Activated gamma-delta T cell treated with Interleukin-2 at 50 U/mL for 16 hours (primary cell): ENCODE data around the gene LOC101059915.
"Not testable (repeated sequence)": the region's sequence is repeated elsewhere in the genome, so short reads cannot be mapped to it uniquely, and the experiment has no call there.

Experiments
- DNase-seq: peaks from one replicate; pipeline ENCODE4 v3.0.0-alpha.2; 2020

The LOC101059915 gene

DNA sequence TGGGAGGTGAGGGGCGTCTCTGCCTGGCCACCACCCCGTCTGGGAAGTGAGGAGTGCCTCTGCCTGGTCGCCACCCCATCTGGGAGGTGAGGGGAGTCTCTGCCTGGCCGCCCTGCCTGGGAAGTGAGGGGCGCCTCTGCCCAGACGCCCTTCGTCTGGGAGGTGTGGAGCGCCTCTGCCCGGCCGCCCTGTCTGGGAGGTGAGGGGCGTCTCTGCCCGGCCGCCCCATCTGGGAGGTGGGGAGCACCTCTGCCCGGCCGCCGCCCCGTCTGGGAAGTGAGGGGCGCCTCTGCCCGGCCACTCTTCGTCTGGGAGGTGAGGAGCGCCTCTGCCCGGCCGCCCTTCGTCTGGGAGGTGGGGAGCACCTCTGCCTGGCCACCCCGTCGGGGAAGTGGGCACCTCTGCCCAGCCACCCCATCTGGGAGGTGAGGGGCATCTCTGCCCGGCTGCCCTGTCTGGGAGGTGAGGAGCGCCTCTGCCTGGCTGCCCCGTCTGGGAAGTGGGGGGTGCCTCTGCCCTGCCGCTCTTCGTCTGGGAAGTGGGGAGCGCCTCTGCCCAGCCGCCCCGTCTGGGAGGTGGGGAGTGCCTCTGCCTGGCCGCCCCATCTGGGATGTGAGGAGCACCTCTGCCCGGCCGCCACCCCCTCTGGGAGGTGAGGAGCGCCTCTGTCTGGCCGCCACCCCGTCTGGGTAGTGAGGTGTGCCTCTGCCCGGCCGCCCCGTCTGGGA lies 8.9 kb downstream of the LOC101059915 start:
- DNase-seq: peak; percentile 2

DNA sequence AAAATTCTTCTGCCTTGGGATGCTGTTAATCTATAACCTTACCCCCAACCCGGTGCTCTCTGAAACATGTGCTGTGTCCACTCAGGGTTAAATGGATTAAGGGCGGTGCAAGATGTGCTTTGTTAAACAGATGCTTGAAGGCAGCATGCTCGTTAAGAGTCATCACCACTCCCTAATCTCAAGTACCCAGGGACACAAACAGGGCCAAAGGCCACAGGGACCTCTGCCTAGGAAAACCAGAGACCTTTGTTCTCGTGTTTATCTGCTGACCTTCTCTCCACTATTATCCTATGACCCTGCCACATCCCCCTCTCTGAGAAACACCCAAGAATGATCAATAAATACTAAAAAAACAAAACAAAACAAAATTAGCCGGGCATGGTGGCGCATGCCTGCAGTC lies 9.8 kb downstream of the LOC101059915 start:
- DNase-seq: not testable (repeated sequence)

DNA sequence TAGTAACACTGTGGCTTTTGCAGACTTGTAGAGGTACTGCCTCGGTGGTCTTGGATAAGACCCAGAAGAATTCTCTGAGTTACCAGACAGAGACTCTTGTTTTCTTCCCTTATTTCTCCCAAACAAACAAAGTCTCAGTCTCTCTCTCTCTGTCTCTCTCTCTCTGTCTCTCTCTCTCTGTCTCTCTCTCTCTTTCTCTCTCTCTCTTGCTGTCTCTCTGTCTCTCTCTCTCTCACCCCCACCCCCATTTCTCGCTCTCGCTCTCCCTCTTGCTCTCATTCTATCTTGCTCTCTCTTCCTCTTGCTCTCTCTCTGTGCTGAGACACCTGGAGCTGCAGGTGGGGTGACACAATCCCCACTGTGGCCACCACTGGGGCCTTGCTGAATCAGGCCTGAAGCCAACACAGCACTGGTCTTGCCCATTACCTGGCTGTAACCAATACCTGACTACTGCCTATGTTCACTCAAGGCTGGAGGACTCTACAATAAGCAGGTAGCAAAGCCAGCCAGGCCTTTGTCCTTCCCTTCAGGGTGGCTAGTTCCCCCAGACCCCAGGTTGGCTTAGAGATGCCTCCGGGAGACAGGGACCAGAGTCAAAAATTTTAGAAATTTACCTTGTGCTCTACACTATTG lies 12.3 kb downstream of the LOC101059915 start:
- DNase-seq: no peak

DNA sequence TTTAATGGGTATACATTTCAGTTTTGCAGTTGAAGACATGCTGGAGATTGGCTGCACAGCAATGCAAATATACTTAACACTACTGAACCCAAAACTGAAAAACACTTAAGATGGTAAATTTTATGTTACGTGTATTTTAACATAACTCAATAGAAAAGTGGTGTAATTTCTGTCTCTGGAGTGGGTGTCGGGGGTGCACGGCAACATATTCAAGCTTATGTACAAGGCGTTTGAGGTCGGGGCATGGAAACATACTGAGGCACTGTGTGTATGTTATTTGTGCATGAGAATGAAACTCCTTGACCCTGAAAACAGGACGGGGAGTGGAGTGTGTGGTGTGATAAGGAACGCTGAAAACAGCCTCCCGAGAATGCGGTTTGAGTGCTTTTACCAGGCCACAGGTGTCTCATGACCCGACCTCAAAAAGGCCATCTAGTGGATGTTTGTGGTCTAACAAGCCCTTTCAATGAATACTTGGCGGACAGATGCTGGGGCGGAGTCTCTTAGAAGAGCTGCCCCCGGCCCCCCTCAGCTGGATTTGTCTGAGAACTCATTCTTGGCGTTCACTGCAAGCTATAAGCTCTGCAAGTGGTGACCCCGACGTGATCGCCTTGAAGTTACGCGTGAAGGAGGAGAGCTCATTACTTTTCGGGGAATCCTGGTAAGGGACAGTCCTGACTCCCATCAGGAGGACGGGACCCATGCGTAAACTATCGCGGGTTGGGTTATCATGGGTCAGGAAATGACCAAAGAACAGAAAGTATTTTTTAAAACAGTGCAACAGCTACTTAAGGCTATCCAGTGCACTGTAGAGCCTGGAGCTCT lies 29.5 kb downstream of the LOC101059915 start:
- DNase-seq: not testable (repeated sequence)

DNA sequence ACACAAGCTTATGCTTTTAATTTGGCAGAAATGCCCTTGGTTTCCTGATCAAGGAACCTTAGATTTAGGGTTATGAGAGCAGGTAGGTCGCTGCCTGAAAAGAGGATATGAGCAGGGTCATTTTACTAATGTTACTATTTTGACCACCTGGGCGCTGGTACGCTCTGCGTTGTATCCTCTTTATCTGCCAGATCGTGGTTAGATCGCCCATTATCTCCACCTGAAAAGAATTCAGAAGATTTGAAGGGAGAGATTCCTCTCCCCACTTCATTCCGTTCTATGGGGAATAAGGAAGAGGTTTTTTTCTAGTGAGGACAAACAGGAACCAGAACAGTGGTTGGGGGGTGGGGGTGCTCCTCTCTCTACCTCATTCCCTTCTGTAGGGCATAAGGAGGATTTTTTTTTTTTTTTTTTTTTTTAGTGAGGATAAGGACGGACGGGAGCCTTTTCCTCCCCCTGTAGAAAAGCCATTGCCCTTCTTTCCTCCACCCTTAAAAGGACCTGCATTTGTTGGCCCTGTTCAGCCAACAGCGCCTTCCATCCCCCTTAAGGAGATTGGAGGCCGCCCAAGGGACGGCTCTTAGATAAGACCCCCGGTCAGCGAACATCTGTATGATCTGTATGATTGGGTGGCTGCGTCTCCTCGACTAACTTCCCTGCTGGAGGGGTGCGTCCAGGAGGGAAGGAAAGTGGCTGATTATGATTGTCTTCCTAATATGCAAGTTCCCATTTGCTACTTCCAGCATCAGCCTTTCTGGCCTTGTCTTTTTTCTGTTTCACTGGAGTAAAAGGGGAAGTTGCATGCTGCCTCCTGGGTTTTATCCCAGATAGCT lies 30.3 kb downstream of the LOC101059915 start:
- DNase-seq: not testable (repeated sequence)

DNA sequence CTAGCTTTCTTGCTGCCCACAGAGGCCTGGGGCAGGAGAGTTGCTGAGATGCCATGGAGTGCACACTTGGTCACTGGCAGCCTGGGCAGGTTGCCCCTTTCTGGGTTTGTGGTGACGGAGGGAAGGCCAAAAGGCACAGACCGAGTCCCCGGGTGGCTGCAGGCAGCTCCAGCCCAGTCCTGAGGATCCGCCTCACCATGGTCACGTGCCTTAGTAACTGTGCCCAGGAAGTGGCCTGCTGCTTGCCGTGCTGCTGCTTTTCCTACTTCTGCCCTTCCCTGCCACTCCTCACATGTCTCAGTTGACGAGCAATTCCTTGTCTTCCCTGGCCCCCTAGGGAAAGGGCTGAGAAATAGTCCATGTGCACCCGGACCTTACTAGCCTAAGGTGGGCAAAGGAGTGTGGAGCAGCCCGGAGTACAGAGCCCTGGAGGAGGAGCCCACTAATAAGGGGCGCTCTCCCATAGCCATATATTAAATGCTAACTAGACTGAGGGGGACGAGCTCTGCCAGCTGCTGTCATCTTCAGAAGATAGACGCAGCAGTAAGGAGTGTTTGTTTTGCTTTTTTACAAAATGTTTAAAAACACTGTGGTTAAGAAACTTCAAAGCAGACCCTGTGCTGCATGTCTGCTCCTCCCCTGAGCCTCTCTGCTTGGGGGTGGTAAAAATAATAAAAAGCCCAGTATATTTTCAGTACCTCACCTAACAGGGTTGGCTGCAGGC lies 31.1 kb downstream of the LOC101059915 start:
- DNase-seq: not testable (repeated sequence)

DNA sequence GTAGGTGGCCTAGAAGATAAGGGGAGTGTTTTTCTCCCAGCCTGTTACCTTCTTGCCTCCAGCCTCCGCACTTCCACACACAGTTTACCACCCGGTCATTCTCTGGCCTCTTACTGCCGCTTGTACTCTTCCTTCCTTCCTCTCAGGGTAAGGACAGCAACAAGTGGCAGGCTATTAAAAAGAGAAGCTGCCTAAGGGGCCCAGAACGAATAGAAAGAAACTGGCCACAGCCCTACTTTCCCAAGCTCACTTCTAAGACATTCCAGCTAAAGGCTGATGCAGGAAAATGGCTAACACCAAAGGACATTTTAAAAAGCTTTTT lies 31.6 kb downstream of the LOC101059915 start:
- not testable (repeated sequence) for DNase-seq

DNA sequence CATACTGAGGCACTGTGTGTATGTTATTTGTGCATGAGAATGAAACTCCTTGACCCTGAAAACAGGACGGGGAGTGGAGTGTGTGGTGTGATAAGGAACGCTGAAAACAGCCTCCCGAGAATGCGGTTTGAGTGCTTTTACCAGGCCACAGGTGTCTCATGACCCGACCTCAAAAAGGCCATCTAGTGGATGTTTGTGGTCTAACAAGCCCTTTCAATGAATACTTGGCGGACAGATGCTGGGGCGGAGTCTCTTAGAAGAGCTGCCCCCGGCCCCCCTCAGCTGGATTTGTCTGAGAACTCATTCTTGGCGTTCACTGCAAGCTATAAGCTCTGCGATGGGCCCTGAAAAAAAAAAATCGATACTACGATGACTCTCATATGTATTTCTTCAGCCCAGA lies 35.5 kb downstream of the LOC101059915 start:
- DNase-seq: not testable (repeated sequence)

DNA sequence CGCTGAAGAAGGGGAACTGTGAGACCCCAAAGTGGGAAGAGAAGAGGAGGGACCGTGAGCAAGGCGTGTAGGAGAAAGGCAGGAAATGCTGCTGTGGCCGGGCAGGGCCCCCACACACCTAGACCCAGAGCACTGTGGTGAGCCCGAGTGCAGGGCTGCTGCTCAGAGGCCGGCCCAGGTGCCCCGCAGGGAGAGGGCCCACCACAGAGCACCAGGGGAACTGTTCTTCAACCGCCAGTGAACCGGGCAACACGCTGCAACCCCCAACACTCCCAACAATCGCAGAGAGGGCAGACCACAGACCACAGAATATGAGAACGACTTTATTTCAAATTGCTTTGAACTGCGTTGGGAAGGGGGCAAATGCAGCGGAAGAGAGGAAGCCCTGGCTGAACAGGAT lies 46.7 kb downstream of the LOC101059915 start:
- not testable (repeated sequence) for DNase-seq

DNA sequence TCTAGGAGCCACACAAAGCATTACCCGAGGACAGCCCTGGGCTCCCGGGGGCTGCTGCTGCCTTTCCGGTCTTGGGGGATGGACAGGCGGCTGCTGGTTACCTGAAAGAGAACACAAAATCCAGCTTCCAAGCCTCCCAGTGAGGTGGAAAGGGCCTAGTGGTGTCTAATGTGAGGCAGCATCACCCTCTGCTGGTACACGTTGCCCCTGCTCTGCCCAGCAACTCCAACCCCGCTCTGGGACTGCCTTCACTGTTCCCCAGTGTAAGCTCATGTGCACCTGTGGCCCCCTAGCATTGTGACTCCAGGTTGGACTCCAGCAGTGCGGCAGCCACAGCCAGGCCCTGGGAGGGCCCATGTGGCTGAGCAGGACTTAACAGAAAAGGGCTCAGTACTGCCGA lies 48.2 kb downstream of the LOC101059915 start:
- not testable (repeated sequence) for DNase-seq

DNA sequence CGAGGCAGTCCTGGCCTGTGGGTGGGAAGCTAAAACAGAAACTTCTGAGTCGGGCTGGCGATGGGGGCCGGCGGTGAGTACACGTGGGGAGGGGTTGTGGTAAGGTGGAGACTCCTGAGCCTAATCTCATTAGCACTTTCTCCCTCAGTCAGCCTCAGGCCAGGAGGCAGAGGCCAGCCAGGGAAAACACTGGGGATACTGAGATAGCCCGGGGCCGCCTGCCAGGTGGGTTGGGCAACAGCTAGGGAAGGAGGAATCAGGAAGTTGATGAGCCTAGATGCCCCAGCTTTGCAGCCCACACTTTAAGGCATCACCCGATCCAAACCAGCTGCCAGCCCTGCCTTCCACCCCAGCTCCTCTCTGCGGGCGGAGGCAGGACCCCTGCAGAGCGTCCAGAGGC lies 49.0 kb downstream of the LOC101059915 start:
- not testable (repeated sequence) for DNase-seq

DNA sequence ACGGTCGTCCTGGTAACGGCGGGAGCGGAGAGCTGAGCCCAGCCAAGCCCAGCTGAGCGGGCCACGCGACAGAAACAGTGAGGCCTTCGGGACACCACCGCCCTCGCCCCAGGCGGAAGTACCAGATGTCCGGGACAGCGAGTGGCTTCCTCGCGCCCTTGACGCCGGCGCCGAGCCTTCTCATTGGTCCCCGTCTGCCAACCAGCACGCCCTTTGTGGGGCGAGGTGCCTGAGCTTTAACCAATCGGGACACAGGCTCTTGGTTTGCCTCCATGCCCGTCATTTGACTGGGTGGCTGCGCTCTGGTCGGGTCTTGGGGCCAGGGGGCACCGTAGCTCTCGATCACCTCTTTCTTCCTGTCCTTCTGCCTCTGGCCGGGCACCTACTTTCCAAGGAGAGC lies 50.8 kb downstream of the LOC101059915 start, which contains the start of gene CXorf49:
TSS of gene CXorf49 (minus strand) at position 101 of the 400 bp plus-strand sequence. CDS start 134 bp downstream, outside the sequence.
- not testable (repeated sequence) for DNase-seq

DNA sequence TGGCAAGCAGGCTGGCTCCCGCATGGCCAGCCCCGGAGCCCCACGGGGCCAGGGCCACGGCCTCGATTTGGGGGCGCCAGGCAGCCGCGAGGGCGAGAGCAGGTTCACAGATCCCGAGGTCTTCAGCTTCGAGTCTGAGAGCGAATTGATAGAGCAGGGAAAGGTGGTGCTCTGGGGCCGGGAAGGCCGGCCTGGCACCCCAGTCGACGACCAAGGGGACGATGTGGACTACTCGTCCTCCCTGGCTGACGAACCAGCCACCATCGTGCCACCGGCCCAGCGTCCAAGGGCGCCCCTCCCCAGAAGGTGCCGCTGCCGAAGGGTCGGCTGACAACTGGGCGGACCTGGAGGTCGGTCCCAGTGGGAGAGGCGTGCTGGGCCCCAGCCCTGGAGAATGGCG lies 51.8 kb downstream of the LOC101059915 start:
- DNase-seq: peak; percentile 1

DNA sequence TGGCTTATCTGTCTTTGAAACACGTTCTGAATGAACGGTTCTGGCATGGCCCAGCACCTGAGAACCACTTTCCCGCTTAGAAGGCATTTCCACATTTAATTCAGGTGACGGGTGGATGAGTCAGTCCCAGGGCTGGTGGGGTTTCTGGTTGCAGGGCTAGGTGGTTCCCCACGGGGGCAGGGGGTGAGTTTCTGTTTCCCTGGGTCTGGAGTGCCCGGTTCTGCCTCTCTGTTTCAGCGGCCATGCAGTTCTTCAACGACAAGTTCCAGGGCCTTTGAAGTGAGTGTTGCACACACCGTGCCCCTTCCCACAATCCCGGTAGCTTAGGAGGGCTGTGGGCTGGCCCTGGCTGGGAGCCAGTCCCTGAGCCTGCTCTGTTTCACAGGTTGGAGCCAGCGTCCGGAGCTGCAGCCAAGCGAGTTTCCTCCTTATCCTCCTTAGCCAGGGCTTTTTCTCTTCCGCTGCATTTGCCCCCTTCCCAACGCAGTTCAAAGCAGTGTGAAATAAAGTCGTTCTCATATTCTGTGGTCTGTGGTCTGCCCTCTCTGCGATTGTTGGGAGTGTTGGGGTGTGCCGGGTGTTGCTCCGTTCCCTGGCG lies 53.0 kb downstream of the LOC101059915 start:
- not testable (repeated sequence) for DNase-seq
